Measurements from ENCODE around the gene SEBOX.

Gene SEBOX

GRCh38 chr17:28392491-28392890 is 27.5 kb upstream of the SEBOX start:
- DNase-seq = no peak

GRCh38 chr17:28391401-28391800 is 26.4 kb upstream of the SEBOX start:
- DNase-seq = no peak

GRCh38 chr17:28390984-28391383 is 26.0 kb upstream of the SEBOX start:
- DNase-seq = no peak

- DNase-seq = no peak
These were observed 25.6 kb upstream of the SEBOX start for GRCh38 chr17:28390563-28390962.

- DNase-seq = no peak
These were observed 25.1 kb upstream of the SEBOX start for GRCh38 chr17:28390141-28390540.

- DNase-seq = no peak
These were observed 23.1 kb upstream of the SEBOX start for GRCh38 chr17:28388106-28388505.

GRCh38 chr17:28386391-28386790 is 21.4 kb upstream of the SEBOX start:
- DNase-seq = no peak

- no peak for DNase-seq
These were observed 20.4 kb upstream of the SEBOX start for GRCh38 chr17:28385406-28385805.

GRCh38 chr17:28385037-28385400 is 20.0 kb upstream of the SEBOX start:
- DNase-seq = no peak

- peak; percentile 55 for DNase-seq
These were observed 19.5 kb upstream of the SEBOX start for GRCh38 chr17:28384281-28385036.

GRCh38 chr17:28381141-28381825 is 16.3 kb upstream of the SEBOX start:
- peak; percentile 43 for DNase-seq

GRCh38 chr17:28379814-28380801 is 15.1 kb upstream of the SEBOX start:
- peak; percentile 64 for DNase-seq

- DNase-seq = no peak
These were observed 7.9 kb upstream of the SEBOX start for GRCh38 chr17:28372945-28373274.

- DNase-seq = no peak
These were observed 7.4 kb upstream of the SEBOX start for GRCh38 chr17:28372203-28372944.

GRCh38 chr17:28371245-28372202 is 6.5 kb upstream of the SEBOX start, which contains the start of gene SARM1:
SARM1 (plus strand) TSS chr17:28371694; CDS start chr17:28372033, 339 bp downstream.
- no peak for DNase-seq

- no peak for DNase-seq
These were observed 5.7 kb upstream of the SEBOX start for GRCh38 chr17:28370744-28371103.

GRCh38 chr17:28370035-28370743 is 5.2 kb upstream of the SEBOX start, which contains the start of gene VTN:
VTN (minus strand) TSS chr17:28370307; CDS start chr17:28370203, 104 bp downstream.
- DNase-seq = peak; percentile 46

- no peak for DNase-seq
These were observed 4.7 kb upstream of the SEBOX start for GRCh38 chr17:28369684-28370034.

GRCh38 chr17:28368915-28369683 is 4.1 kb upstream of the SEBOX start:
- no peak for DNase-seq

GRCh38 chr17:28368306-28368831 is 3.4 kb upstream of the SEBOX start:
- no peak for DNase-seq

Measured in inflammatory macrophage treated with lipopolysaccharide for 4 hours (primary cell).